Muscle of leg (tissue), 11 donors: ENCODE data around the gene TRABD. TPM values are rescaled to one million over a fixed set of nuclear protein-coding genes. Genes with fewer than 3 reads are reported as not detected.
"Not testable (repeated sequence)": the region's sequence is repeated elsewhere in the genome, so short reads cannot be mapped to it uniquely, and the experiment has no call there.

ENCODE experiments used
- DNase-seq: peaks from one replicate; pipeline ENCODE4 v3.0.0; 2013
- H3K27ac ChIP-seq: one replicate; pipeline ENCODE4 v1.5.1; 2013; ENCODE audit warnings: mild to moderate bottlenecking, low read length, control low read depth
- H3K27me3 ChIP-seq: one replicate; pipeline ENCODE4 v1.6.1; 2013; ENCODE audit warnings: low read length; ENCODE audit not compliant: control insufficient read depth, insufficient read depth
- H3K36me3 ChIP-seq: one replicate; pipeline ENCODE4 v1.6.1; 2013; ENCODE audit warnings: low read length; ENCODE audit not compliant: control insufficient read depth, insufficient read depth
- H3K4me1 ChIP-seq: one replicate; pipeline ENCODE4 v1.6.1; 2013; ENCODE audit warnings: low read length; ENCODE audit not compliant: control insufficient read depth, insufficient read depth
- H3K4me3 ChIP-seq: one replicate; pipeline ENCODE4 v1.5.1; 2013; ENCODE audit warnings: low read length, control low read depth
- H3K9me3 ChIP-seq: replicated peaks from 2 replicates; pipeline ENCODE4 v1.6.1; 2013; ENCODE audit warnings: low read depth, low read length; ENCODE audit not compliant: control insufficient read depth
- WGBS: methylation state at CpG from one replicate; pipeline ENCODE4 v1.1.5; 2013; ENCODE audit warnings: missing lambda C conversion rate; ENCODE audit not compliant: insufficient coverage; 5-methylcytosine and 5-hydroxymethylcytosine counted together
- polyA plus RNA-seq, 8 donors: library from polyadenylated mRNA; unstranded; fragments of 120-200 nt; gene quantifications; one replicate each; pipeline versions ENCODE4 v1.2.1 to v1.2.3, GENCODE V29; 2013; ENCODE audit warnings: inconsistent platforms in 1 of 8, low replicate concordance in 1 of 8; ENCODE audit not compliant: insufficient read length in 8 of 8, insufficient read depth in 1 of 8
- total RNA-seq: library from RNA; stranded (reverse); fragments of 120-200 nt; gene quantifications from one replicate; pipeline ENCODE4 v1.2.4, GENCODE V29; 2013

Gene TRABD
- total and polyA plus RNA-seq, 9 donors: 10.5 to 28.5 (median 19.0) TPM

DNA sequence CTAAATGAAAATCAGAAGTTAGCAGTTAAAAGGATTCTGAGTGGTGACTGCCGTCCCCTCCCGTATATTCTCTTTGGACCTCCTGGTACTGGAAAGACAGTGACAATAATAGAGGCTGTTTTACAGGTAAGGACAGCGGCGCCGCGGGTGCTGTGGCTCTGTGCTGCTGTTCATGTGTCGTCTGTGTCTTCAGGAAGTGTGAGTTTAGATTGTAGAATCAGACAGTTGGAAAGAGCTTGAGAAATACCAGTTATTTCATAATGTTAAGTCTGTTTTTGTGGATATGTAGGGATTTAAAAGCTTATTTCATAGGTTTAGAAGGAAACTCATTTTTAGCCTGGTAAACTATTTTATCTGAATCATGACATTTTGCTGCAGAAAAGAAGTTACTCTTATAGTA is 42.6 kb upstream of the TRABD start:
- 49% methylated on average over 3 of the region's 7 CpGs for WGBS
- H3K36me3 ChIP-seq: no peaks in the 10 kb centered on the region

DNA sequence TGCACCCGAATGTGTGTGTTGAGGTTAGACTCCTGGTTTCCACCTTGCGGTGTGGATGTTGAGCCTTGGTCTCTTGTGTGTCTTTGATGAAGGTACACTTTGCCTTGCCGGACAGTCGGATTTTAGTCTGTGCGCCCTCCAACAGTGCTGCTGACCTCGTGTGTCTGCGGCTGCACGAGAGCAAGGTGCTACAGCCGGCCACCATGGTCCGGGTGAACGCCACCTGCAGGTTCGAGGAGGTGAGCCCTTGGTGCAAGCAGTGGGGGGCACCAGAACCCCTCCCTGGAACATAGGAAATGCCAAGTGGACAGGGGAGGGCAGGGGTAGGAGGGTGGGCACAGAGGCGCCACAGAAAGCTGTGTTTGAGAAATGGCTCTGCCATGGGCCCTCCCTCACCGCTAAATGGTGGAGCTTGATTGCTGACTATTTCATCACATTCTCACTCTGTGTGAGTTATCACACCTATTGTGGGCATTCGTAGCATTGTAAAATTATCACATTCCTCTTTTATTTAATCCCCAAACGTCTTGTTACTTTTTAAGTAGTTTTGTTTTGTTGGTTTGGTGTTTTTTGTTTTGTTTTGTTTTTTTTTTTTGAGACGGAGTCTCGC is 41.6 kb upstream of the TRABD start:
- Histone ChIP-seq H3K27me3 (peaks cover 18% of the 10 kb centered on the region), H3K4me1 (peaks cover 12% of the 10 kb centered on the region), H3K27ac (no peak overlapping the region), H3K36me3 (no peaks in the 10 kb centered on the region), H3K4me3 (no peak overlapping the region), H3K9me3 (no peaks in the 10 kb centered on the region)
- no peak for DNase-seq
- WGBS: 84% methylated on average over 12 of the region's 18 CpGs

More for the DNA sequence above, 42.6 kb upstream of the TRABD start:
- no peak overlapping the region for H3K27ac ChIP-seq
- H3K4me3 ChIP-seq: no peak overlapping the region
- no peak for DNase-seq
- H3K4me1 ChIP-seq: peaks cover 12% of the 10 kb centered on the region
- no peaks in the 10 kb centered on the region for H3K9me3 ChIP-seq
- peaks cover 18% of the 10 kb centered on the region for H3K27me3 ChIP-seq

GRCh38 chr22:50145721-50146438 is 39.8 kb upstream of the TRABD start:
- 23% methylated on average over 21 of the region's 25 CpGs for WGBS
- no peak overlapping the region for H3K4me3 ChIP-seq
- peak overlapping the region; percentile 51 for H3K27ac ChIP-seq
- no peaks in the 10 kb centered on the region for H3K36me3 ChIP-seq
- H3K27me3 ChIP-seq: peaks cover 18% of the 10 kb centered on the region
- H3K9me3 ChIP-seq: no peaks in the 10 kb centered on the region
- DNase-seq: peak; percentile 71
- peaks cover 12% of the 10 kb centered on the region for H3K4me1 ChIP-seq

- peak overlapping the region; percentile 51 for H3K27ac ChIP-seq
- H3K27me3 ChIP-seq: peaks cover 18% of the 10 kb centered on the region
- peak; percentile 85 for DNase-seq
- H3K36me3 ChIP-seq: no peaks in the 10 kb centered on the region
- peaks cover 12% of the 10 kb centered on the region for H3K4me1 ChIP-seq
- 28% methylated on average over 17 of the region's 27 CpGs for WGBS
- no peaks in the 10 kb centered on the region for H3K9me3 ChIP-seq
- H3K4me3 ChIP-seq: no peak overlapping the region
Observed at GRCh38 chr22:50146439-50147238, 39.1 kb upstream of the TRABD start.

GRCh38 chr22:50147258-50148165 is 38.2 kb upstream of the TRABD start:
- DNase-seq, H3K9me3 ChIP-seq, H3K27ac ChIP-seq, H3K4me3 ChIP-seq, H3K36me3 ChIP-seq: not testable (repeated sequence)
- Histone ChIP-seq H3K4me1 (peaks cover 12% of the 10 kb centered on the region), H3K27me3 (peaks cover 14% of the 10 kb centered on the region)
- 78% methylated on average over 12 of the region's 26 CpGs for WGBS

DNA sequence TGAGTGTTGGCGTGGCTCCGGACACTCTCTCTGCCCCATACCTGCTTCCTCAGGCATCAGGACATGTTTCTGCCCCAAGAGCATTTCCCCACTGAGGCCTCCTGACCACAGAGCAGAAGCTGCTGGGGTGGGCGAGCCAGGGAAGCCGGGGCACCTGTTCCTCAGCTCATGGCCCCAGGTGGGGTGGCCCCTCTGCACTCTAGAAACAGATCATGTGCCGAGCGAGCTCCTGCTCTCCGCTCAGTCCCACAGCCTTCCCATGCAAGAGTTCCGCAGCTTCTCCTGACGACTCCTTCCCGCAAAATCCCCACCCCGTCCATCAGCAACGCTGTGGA is 37.6 kb upstream of the TRABD start:
- Histone ChIP-seq H3K4me3 (no peak overlapping the region), H3K36me3 (no peaks in the 10 kb centered on the region), H3K27me3 (peaks cover 10% of the 10 kb centered on the region), H3K27ac (no peak overlapping the region), H3K9me3 (no peaks in the 10 kb centered on the region), H3K4me1 (peaks cover 12% of the 10 kb centered on the region)
- 80% methylated on average over 11 of the region's 12 CpGs for WGBS
- no peak for DNase-seq

DNA sequence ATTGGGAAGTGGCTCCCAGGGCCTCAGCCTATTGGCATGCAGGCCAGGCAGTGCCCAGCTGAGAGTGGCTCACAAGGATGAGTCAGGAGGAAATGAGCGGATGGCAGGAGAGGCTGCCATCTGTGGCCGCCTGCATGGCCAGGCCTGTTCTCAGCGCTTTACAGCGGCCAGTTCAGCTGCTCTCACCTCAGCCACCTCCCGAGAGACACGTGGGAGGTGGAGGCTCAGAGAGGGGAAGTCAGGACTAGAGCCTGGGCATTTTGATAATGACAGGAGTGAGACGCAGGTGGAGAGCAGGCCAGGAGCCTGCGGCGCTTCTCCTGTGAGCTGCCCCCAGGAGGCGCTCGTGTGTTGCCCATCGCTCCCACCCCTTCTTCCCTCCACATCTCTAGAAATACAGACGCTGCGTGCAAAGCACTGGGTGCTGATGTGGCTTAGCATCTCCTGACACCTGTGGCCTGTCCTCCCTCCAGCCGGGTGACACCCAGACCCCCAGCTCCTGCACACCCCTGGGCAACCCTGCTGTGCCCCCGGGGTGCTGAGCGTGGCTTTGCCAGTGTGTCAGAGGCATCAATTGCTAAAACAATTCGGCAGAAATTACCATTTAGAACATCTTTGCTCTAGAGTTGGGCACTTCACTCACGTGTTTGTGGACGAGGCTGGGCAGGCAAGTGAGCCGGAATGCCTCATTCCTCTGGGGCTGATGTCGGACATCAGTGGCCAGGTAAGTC is 36.6 kb upstream of the TRABD start:
- no peaks in the 10 kb centered on the region for H3K9me3 ChIP-seq
- H3K4me3 ChIP-seq: no peak overlapping the region
- peak; percentile 30 for DNase-seq
- WGBS: 44% methylated on average over 19 of the region's 22 CpGs
- H3K4me1 ChIP-seq: peaks cover 12% of the 10 kb centered on the region
- no peaks in the 10 kb centered on the region for H3K36me3 ChIP-seq
- H3K27me3 ChIP-seq: peaks cover 8% of the 10 kb centered on the region
- H3K27ac ChIP-seq: no peak overlapping the region

DNA sequence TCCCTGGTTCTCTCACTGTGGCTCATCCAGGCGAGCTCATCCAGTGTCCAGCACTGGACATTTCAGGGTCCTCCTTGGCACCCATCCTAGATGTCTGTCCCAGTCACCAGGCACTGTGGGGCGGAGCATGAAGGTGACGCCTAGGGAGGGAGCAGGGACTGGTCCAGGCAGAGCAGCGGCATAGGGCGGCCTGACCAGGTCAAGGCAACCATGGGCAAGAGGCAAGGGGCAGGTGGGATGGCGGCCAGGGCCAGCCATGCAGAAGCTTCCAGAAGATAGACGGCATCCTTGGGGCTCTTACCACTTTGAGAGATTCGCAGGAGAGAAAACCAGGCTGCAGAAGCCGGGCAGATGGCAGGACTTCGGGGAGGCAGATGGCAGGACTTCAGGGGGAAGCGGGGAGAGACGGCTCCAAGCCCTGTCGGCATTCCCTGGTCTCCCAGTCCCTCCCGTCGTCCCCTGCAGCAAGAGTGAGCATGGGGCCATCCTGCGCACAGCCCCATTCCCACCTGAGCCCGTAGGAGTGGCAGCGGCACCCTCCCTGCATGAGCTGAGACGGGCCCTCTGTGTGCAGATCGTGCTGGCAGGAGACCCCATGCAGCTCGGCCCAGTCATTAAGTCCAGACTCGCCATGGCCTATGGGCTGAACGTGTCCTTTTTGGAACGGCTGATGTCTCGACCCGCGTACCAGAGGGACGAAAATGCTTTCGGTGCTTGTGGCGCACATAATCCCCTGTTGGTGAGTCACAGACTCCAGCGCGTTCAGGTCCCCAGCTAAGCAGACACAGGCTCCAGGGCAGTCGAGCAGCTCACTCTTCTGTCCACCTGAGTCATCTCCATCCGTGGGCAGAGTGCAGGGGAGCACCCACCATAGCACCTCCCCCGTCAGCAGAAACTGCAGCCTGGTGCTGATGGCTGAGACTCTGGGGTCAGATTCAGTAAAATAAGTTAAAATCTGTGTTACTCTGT is 35.3 kb upstream of the TRABD start:
- Histone ChIP-seq H3K27me3 (peaks cover 8% of the 10 kb centered on the region), H3K9me3 (no peaks in the 10 kb centered on the region), H3K4me1 (peaks cover 12% of the 10 kb centered on the region), H3K4me3 (no peak overlapping the region), H3K36me3 (no peaks in the 10 kb centered on the region), H3K27ac (no peak overlapping the region)
- WGBS: 86% methylated on average over 33 of the region's 35 CpGs
- DNase-seq: no peak
